AG10803 (cell line): ENCODE data around the gene SH3BP2.

Experiments used
- DNase-seq: peaks from one replicate; pipeline ENCODE4 v3.0.0; 2010; ENCODE audit warnings: low read depth
- H3K4me3 ChIP-seq: 2 replicates; pipeline ENCODE4 v1.5.1; 2011; ENCODE audit warnings: mild to moderate bottlenecking, low read length, control low read depth
- TF ChIP-seq, protein P1 (sequence below): conservative IDR thresholded peaks from 2 replicates; pipeline ENCODE4 v1.5.1; 2011; ENCODE audit warnings: mild to moderate bottlenecking, low read length, control low read depth, inconsistent platforms

The SH3BP2 gene

DNA sequence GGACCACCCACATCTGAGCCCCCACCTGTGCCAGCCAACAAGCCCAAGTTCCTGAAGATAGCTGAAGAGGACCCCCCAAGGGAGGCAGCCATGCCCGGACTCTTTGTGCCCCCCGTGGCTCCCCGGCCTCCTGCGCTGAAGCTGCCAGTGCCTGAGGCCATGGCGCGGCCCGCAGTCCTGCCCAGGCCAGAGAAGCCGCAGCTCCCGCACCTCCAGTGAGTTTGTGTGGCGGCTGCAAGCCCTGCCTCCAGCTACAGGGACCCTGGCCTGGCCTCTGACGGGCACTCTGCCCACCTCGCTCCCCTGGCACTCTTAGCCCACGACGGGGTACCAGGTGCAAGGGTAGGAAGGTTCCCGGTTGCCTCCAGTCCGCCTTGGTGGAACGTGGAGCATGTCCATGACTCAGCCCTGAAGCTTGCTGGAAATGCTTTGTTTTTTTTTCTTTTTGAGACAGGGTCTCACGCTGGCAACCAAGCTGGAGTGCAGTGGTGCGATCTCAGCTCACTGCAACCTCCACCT, 37.1 kb downstream of the SH3BP2 start:
- no peak overlapping the region for H3K4me3 ChIP-seq
- no peak for DNase-seq
- TF ChIP-seq, protein P1, sequence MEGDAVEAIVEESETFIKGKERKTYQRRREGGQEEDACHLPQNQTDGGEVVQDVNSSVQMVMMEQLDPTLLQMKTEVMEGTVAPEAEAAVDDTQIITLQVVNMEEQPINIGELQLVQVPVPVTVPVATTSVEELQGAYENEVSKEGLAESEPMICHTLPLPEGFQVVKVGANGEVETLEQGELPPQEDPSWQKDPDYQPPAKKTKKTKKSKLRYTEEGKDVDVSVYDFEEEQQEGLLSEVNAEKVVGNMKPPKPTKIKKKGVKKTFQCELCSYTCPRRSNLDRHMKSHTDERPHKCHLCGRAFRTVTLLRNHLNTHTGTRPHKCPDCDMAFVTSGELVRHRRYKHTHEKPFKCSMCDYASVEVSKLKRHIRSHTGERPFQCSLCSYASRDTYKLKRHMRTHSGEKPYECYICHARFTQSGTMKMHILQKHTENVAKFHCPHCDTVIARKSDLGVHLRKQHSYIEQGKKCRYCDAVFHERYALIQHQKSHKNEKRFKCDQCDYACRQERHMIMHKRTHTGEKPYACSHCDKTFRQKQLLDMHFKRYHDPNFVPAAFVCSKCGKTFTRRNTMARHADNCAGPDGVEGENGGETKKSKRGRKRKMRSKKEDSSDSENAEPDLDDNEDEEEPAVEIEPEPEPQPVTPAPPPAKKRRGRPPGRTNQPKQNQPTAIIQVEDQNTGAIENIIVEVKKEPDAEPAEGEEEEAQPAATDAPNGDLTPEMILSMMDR, result no peak

DNA sequence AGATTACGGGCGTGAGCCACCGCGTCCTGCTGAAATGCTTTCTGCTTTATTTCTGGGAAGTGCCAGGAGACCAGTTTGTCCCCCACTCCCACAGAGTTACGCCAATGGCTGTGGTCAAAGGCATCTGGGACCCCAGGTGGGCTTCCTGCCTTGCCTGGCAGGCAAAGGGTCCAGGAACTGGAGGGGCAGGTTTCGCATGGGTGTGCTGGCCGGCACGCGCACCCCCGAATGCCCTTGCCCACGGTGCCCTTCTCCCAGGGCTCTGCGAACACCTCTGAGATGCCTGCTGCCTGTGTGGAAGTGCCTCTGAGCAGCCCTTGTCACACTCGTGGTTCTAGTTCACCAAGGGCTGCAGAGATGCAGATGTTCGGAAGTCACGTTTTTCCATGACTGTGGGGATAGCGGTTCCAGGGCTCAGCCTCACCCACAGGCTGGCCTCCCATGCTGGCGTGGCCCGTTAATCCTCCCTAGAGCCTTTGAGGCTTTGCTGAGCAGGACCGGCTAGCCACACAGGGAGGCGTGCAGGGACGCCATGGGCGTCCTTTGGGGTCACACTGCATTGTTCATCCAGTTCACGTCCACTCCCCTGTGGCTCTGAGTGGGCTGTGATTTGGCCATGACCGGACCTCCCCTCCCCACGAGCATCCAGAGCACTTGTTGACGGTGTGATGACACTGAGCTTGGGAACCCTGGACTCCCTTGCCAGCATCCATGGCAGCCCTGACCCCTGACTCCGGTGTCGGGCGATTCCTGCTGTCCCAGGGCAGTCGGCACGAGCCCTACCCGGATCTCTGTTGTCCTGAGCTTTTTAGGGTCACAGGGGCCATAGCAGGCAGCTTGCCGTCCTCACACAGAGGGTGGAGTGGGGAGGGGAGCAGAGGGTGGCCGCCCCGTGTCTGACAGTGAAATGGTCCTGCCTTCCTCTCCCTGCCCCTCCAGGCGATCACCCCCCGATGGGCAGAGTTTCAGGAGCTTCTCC, 38.0 kb downstream of the SH3BP2 start:
- no peak overlapping the region for H3K4me3 ChIP-seq
- TF ChIP-seq, protein P1, result no peak
- no peak for DNase-seq

DNA sequence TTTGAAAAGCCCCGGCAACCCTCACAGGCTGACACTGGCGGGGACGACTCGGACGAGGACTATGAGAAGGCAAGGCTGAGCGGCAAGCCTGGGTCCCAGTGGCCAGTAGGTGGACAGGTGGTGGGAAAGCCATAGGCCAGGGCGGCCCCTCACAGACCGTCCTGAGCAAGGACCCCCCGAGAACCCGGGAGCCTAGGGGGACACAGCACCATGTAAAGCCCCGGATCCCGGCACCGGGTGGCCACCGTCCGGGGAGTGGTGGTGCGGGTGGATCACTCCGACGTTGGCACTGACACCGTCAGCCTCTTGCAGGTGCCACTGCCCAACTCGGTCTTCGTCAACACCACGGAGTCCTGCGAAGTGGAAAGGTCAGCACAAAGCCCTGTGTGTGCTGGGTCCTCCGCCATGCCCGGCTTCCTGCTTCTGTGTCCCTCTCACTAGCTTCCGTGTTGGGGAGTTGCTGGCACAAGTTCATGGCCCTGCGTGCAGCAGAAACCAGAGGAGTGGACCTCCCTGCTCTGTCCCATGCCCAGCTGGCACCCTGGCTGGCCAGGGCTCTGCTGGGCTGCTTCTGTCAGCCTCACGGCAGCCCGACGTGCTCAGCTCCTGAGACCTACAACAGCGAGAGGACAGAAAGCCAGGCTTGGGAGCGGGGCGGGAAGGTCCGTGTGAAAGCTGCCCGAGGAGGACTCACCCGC, 38.9 kb downstream of the SH3BP2 start:
- TF ChIP-seq, protein P1, result no peak
- H3K4me3 ChIP-seq, result no peak overlapping the region
- DNase-seq, result no peak

DNA sequence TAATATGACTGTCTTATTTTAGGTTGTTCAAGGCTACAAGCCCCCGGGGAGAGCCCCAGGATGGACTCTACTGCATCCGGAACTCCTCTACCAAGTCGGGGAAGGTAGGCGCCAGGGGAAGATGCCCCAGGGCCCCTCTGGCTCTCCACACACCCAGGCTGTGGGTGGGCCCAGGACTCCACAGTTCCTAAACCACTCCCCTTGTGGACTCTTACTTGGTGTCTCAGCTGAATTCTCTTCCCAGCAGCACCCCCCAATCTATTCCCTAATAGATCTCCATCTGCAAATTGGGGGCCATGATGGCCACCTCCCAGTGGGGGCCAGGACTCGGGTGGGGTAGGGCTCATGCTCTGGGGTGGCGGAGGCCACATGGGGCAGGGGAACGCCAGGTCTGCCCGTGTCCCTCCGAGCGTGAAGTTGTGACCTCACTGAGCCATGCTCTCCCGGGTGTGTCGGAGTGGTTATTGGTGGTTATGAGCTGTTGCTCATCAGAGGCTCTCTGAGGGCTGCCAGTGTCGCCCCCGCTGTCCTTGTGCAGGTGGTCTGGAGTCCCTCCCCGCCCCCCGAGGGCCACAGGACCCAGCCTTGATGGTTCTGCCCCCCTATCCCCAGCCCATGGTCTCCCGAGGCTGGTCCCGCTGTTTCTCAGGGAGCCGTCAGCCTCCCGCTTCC, 39.6 kb downstream of the SH3BP2 start:
- TF ChIP-seq, protein P1, result no peak
- DNase-seq, result no peak
- H3K4me3 ChIP-seq, result no peak overlapping the region

DNA sequence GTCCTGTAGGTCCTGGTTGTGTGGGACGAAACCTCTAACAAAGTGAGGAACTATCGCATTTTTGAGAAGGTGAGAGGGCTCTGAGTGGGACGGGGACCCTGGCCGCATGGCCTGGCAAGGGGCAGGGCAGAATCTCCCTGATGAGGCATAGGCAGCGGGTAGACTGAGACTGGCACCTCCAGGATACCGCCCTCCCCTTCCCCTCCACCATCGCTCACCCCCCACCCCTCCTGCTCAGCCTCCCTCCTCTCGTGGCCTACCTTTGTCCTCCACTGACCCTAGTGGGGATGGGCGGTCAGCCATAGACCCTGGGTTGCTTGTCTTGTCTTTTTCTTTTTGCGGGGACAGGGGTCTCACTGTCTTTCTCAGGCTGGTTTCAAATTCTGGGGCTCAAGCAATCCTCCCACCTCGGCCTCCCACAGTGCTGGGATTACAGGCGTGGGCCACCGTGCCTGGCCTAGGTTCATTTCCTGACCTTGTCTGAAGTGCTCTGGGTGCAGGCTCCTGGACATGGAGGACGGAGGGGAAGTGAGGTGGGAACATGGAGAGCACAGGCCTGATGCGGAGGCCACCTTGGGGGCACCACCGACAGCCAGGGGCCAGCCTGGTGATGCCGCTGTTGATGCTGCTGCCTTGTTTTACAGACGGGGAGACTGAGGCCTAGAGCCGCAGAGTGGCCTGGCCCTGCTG, 40.2 kb downstream of the SH3BP2 start:
- TF ChIP-seq, protein P1, result no peak
- no peak overlapping the region for H3K4me3 ChIP-seq
- no peak for DNase-seq

DNA sequence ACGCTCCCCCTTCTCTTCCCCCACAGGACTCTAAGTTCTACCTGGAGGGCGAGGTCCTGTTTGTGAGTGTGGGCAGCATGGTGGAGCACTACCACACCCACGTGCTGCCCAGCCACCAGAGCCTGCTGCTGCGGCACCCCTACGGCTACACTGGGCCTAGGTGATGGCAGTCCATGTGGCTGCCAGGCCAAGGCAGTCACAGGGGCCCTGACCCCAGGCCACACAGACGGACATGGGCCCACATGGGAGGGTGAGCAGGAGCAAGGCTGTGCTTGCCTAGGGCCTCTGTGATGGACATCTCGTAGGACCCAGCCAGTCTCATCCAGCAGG, 40.8 kb downstream of the SH3BP2 start:
- TF ChIP-seq, protein P1, result no peak
- no peak overlapping the region for H3K4me3 ChIP-seq
- DNase-seq, result no peak
